Germinal center (tissue), 1 donor: Measurements from ENCODE around the gene RNF6.
A peak's percentile ranks its signal among the peaks of the same experiment; 100 is the strongest.

Experiments
- DNase-seq: peaks from one replicate; pipeline ENCODE4 v3.0.0; 2012; ENCODE audit warnings: mixed read lengths, low spot score

RNF6 gene

DNA sequence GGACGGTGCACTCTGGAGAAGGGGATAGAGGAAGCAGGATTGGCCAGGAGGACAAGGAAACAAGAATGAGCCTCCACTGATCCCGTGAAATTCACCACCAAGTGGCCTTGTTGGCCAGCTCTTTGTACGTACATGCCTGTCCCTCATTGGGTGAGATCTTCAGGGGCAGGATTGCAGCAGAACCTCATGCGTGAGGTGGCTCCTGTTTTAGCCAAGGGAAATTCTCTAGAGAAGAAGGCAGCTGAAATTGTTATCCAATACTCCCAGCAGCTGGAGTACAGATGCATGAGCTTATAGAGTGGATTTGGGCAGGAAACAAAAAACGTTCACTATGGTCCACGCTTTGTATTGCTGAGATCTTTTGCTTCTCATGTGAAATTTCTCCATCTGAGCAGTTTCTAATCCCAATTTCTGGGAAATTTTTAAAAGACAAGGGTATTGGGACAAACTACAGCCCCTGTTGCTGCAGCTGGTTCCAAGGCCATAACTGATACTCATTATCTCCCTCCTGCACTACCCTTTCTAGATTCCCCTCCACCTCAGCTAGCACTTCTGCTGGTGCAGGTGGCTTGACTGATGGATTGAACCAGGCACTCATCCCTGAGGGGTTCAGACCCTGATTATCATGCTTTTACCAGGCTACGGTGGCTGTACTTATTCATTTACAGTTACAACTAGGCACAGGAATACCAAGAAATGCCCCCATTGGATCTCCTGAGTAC, 3.9 kb upstream of the RNF6 start:
- DNase-seq, result no peak

DNA sequence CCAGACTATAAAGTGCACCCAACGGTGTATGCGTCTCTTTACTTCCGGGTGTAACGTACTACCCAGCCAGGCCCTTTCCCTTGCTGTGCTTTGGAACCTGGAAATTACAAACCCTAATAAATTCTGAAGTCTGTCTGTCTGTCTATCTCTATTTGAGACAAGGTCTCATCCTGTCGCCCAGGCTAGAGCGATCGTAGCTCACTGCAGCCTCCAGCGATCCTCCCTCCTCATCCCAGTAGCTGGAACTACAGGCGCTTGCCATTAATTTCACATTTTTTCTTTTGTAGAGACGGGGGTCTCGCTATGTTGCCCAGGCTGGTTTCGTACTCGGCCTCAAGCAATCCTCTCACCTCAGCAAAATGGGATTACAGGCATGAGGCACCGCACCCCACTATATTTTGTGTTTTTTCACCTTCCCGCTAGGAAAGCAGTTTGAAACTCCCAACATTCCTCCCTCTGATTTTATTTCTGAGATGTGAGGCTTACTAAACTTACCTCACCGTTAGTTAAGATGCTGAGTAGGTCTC, 469 bp upstream of the RNF6 start:
- DNase-seq, result no peak

- no peak for DNase-seq
These were observed 754 bp downstream of the RNF6 start for GRCh38 chr13:26221399-26221720.

DNA sequence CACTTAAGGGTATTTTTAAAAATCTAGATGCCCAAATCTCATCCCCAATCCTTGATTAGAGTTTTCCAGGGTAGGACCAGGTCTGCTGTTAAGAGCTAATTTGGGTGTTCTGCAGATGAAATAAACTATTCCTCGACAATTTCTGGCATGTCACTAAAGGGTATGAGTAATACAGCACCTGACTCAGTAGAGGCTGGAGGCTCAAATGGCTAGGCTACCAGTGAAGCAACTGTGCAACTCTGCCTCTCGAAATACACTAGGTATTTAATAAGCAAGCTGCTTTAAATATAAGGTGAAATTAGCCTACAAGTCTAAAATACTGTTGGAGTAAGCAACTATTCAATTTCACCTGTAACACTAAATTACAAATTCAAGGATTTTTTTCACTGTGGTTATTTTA, 1.5 kb downstream of the RNF6 start:
- no peak for DNase-seq

DNA sequence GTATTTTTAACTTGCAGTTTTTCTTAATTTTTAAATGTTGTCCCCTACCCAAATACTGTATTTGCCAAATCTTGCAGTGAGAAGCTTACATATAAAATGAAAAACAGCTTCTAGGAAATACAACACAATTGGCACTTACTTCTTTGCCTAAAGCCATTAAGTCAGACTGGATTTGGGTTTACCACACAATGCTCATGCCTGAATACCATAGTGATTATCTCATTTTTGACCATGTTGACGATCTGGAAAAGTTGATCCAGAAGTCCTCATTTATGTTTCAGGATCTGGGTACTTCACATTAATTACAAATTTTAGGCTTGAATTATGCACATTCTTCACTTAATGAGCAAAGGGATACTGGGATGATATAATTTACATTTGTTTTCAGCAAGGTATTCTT, 2.4 kb downstream of the RNF6 start:
- DNase-seq, result no peak

DNA sequence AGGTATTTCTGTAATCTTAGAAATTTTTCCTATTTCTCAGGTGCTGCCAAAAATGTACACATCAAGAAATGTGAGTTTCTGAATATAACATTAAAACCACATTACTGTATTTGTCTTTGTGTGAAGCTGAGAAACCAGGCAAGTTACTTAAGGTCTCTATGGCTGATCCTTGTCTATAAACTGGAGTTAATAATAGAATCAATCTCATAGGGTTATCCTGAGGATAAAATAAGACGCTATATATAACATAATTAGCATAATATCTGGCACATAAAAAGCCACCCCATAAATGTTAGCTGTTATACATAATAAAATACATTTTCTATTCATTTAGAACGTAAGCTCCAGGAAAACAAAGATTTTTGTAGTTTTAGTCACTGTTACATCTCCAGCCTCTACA, 6.1 kb downstream of the RNF6 start:
- DNase-seq, result no peak

- DNase-seq, result no peak
These were observed 8.1 kb downstream of the RNF6 start for GRCh38 chr13:26213982-26214381.

DNA sequence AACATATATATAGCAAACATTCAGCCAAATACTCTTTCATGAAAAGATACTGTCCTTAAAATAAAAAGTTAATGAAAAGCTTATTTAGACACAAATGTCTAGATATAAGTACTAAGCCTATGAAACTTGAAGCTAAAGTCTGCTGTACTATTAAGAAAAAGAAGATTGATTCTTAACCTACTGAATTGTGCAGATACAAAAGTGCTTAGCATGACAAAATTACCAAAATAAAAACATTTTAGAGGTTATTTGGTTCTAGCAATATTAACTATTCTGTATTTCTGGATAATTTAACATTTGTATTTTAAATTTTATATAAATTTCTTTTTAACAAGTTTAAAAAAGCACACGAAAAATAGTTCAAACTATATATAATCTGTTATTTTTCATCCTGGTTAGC, 8.8 kb downstream of the RNF6 start:
- DNase-seq, result no peak

- DNase-seq, result no peak
These were observed 13.8 kb downstream of the RNF6 start for GRCh38 chr13:26208287-26208686.

GRCh38 chr13:26202365-26202972, 19.6 kb downstream of the RNF6 start:
- no peak for DNase-seq

GRCh38 chr13:26200811-26201210, 21.3 kb downstream of the RNF6 start:
- no peak for DNase-seq

- DNase-seq, result no peak
These were observed 24.0 kb downstream of the RNF6 start for GRCh38 chr13:26198116-26198515.

GRCh38 chr13:26197298-26197697, 24.8 kb downstream of the RNF6 start:
- DNase-seq, result no peak

- peak; percentile 6 for DNase-seq
These were observed 35.1 kb downstream of the RNF6 start for GRCh38 chr13:26186995-26187394.

DNA sequence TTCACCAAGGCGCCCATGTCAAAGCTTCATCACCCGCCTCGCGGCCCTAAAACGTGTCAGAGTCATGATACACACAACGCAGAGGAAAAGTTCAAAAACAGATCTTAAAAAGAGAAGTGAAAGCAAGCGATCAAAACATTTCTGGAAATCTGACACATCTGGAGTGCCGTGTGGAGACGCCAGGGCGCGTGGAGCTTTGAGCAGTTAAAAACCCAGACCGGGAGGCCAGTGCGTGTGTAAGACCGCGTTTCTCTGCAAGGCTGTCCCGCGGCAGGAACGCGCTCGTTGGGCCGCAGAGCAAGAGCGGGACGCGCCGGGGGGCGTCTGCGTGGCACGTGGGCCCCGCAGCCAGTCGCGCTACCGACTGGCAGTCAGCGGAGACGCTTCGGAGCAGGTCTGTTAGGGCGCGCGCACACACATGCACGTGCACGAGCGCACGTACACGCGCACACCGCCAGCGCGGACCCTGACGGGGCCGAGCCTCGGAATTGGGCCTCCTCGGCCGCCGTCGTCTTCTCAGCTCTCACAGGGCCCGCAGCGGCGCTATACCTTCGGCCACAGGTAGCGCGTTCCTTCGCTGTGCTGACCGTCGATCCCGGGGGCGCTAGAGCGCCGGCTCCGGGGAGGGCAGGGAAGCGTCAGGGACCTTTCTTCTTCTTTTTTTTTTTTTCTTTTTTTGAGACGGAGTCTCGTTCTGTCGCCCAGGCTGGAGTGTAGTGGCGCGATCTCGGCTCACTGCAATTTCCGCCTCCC, 35.8 kb downstream of the RNF6 start:
- DNase-seq, result peak; percentile 85

DNA sequence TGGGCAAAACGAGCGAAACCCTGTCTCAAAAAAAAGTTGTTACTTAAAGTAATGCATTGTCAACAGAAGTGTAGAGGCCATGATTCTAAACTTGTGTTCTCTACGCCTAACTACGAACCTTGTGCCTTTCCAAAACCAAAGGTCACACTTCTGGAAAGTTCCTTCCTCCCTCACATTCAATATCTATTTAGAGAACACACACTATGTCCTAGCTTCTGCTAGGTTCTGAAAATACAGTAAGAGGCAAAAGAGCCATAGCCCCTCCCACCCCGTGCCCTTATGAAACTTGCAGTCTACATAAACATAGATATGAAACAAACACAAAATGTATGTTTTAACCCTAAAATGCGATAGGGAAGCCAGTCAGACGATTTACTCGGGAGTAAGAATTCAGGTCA, 36.4 kb downstream of the RNF6 start:
- DNase-seq, result no peak

- peak; percentile 47 for DNase-seq
These were observed 37.3 kb downstream of the RNF6 start for GRCh38 chr13:26184791-26185250.

DNA sequence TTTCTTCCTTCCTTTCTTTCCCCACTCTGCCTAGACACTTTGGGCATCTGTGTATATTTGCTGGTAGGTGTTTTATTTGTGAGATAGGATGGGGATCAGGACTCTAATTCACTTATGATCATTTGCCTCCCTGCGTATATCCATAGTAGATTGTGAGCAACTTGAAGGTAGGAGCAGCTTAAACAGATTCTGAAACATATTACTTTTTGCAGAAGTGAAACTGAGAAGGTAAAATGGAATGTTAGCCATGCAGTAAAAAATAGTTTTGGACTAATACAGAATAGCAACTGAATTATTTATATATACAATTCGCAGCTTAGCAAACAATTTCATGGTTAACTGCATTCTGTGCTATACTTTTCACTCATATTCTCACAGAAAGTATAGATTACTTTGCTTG, 38.7 kb downstream of the RNF6 start:
- no peak for DNase-seq

DNA sequence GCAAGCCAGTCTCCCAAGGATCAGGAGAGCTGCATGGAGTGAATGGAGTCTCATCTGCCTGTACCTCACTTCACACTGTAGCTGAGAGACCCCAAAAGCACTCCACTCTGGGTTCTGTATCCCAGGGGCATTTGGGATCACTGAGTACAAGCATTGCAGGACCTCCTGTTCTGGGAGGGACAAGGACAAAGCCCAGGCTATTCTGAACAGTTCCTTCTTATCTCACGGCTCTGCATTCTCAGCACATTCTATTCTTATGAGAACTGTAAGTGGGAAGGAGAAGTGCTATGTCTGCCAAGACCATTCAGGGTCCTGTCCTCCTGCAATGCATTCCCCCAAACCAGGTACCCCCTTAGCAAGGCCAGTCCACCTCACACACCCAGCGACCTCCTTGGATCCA, 42.8 kb downstream of the RNF6 start:
- DNase-seq, result no peak

DNA sequence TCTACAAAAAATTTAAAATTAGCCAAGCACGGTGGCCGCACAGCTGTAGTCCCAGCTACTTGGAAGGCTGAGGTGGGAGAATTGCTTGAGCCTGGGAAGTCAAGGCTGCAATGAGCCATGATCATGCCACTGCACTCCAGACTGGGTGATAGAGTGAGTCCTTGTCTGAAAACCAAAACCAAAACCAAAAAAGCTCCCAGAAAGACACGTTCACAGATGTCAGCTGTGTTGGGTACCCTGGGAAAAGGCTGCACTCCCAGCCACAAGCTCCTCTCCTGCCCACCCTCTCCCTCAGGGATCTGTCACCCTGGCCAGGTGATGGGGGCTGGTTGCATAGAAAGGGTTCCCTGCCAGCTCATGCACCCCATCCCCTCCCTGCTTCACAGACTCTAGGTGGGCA, 53.3 kb downstream of the RNF6 start:
- DNase-seq, result no peak

DNA sequence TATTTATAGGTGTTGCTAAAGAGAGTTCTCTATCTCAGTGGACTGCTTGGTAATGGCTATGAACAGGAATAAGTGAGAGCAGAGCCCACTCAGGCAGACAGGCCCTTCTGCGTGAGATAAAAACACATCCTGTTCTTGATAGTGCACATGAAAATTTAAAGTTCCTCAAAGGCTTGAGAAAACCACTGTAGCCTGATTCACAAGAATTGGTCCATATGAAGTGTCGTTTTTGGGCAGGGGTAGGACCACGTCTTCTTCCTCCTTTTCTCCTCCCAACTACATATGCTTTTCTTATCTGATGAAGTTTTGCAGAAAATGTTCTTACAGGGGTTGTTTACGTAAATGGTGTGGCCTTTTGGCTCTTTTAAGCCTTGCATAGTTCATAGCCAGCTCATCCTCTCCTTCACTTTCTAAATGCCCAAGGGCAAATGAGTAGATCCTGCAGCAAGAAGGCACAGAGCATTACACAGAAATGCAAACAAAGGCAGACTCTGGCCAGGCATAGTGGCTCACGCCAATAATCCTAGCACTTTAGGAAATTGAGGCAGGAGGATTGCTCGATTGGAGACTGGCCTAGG, 53.8 kb downstream of the RNF6 start:
- no peak for DNase-seq

- DNase-seq, result no peak
These were observed 58.3 kb downstream of the RNF6 start for GRCh38 chr13:26163812-26164211.
